Measurements from ENCODE around the gene SEZ6L2.
A peak's percentile ranks its signal among the peaks of the same experiment; 100 is the strongest.

The SEZ6L2 gene

DNA sequence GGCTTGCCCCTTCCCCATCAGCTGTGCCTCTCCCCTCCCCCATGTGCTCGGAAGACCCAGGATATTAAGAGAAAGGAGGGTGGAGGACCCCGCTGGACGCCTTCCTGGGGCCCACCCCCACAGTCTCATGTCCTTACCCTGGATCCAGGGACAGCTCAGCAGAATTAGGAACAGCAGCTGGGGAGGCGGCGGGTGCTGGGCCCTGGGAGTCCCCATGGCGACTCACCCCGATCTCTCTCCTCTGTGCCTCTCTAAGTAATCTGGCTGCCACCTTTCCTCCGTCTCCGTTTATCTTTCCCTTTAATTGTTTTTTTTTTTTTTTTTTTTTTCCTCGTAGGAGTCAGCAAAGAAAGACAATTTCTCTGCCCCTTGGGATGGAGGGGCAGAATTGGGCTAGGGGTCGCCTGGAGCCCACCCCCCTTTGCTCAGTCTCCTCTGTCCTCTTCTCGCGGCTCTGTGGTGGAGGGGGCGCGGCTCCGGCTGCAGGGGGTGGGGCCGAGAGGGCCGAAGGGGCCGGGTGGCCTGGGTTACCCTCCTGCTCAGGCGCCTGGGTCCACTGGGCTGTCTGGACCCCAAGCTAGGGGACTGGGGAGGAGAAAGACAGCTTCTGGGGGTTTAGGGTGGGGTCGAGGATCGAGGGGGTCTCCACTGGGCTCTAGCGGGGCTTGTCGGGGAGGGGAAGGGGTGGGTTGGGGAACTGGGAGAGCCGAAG lies 390 bp downstream of the SEZ6L2 start:
- Histone ChIP-seq H3K9me3 (ENCODE audit: control insufficient read depth, insufficient read depth, low read depth, low read length) (no peaks in the 10 kb centered on the region), H3K27ac (ENCODE audit: extremely low read depth, low read depth, low read length) (no peak overlapping the region), H3K4me3 (ENCODE audit: low read depth, low read length) (peak overlapping the region; percentile 51), H3K4me1 (ENCODE audit: control insufficient read depth, insufficient read depth, low read length) (peaks cover 2% of the 10 kb centered on the region; the same call in 1 of the 2 replicates), H3K36me3 (ENCODE audit: control insufficient read depth in 2 of 2, insufficient read depth in 1 of 2, low read length in 2 of 2) (no peaks in the 10 kb centered on the region)
- TF ChIP-seq, protein P1, sequence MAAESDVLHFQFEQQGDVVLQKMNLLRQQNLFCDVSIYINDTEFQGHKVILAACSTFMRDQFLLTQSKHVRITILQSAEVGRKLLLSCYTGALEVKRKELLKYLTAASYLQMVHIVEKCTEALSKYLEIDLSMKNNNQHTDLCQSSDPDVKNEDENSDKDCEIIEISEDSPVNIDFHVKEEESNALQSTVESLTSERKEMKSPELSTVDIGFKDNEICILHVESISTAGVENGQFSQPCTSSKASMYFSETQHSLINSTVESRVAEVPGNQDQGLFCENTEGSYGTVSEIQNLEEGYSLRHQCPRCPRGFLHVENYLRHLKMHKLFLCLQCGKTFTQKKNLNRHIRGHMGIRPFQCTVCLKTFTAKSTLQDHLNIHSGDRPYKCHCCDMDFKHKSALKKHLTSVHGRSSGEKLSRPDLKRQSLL (tag by site-specific recombination; IDR thresholded peaks at IDR 0.05) = peak; percentile 85; the same call in 1 of the 2 replicates
- peak; percentile 92 for TF ChIP-seq KLF9 (tag by site-specific recombination; IDR thresholded peaks at IDR 0.05; ENCODE audit: low read depth)
- peak; percentile 22; the same call in 1 of the 2 replicates for TF ChIP-seq ZBTB17 (tag by site-specific recombination; IDR thresholded peaks at IDR 0.05)
- TF ChIP-seq KLF16 (tag by site-specific recombination; IDR thresholded peaks at IDR 0.05) = 0 out of 2 replicates have a peak, but pooled peaks have one; percentile 25
- peak; percentile 55; the same call in 1 of the 2 replicates for TF ChIP-seq ZNF362 (tag by site-specific recombination; IDR thresholded peaks at IDR 0.05)
- 0 out of 2 replicates have a peak, but pooled peaks have one; percentile 10 for TF ChIP-seq ZNF692 (tag by site-specific recombination; IDR thresholded peaks at IDR 0.05)
- TF ChIP-seq TRIM28 (IDR thresholded peaks at IDR 0.05; ENCODE audit: borderline replicate concordance, low read length) = no peak
- 0 out of 2 replicates have a peak, but pooled peaks have one; percentile 33 for TF ChIP-seq KLF10 (tag by site-specific recombination; IDR thresholded peaks at IDR 0.05)
- no peak for TF ChIP-seq ZNF280D (tag by site-specific recombination; IDR thresholded peaks at IDR 0.05)
- no peak for TF ChIP-seq ZNF596 (tag by site-specific recombination; IDR thresholded peaks at IDR 0.05)
- peak; percentile 84 for TF ChIP-seq ZNF335 (tag by site-specific recombination; conservative IDR thresholded peaks at IDR 0.05)
- no peak for TF ChIP-seq ZNF394 (tag by site-specific recombination; IDR thresholded peaks at IDR 0.05; ENCODE audit: borderline replicate concordance)
- TF ChIP-seq, protein P2, sequence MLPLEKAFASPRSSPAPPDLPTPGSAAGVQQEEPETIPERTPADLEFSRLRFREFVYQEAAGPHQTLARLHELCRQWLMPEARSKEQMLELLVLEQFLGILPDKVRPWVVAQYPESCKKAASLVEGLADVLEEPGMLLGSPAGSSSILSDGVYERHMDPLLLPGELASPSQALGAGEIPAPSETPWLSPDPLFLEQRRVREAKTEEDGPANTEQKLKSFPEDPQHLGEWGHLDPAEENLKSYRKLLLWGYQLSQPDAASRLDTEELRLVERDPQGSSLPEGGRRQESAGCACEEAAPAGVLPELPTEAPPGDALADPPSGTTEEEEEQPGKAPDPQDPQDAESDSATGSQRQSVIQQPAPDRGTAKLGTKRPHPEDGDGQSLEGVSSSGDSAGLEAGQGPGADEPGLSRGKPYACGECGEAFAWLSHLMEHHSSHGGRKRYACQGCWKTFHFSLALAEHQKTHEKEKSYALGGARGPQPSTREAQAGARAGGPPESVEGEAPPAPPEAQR (tag by site-specific recombination; IDR thresholded peaks at IDR 0.05) = no peak
- 0 out of 2 replicates have a peak, but pooled peaks have one; percentile 2 for TF ChIP-seq ZNF146 (tag by site-specific recombination; IDR thresholded peaks at IDR 0.05)
- CTCF ChIA-PET = interaction anchor here (0.9 to 2.1 kb wide), 3 partner anchors 22 to 50 kb away, joined by 4 to 10 read pairs (median 9); no protein-coding TSS in a partner anchor
- POLR2A ChIA-PET = interaction anchor here (0.6 to 2.2 kb wide), 17 partner anchors 10 to 103 kb away, joined by 3 to 13 read pairs (median 4); partner anchors contain the start of genes CDIPT, MVP, TAOK2 and TMEM219
